ENCODE results near the gene SETD5.

DNA sequence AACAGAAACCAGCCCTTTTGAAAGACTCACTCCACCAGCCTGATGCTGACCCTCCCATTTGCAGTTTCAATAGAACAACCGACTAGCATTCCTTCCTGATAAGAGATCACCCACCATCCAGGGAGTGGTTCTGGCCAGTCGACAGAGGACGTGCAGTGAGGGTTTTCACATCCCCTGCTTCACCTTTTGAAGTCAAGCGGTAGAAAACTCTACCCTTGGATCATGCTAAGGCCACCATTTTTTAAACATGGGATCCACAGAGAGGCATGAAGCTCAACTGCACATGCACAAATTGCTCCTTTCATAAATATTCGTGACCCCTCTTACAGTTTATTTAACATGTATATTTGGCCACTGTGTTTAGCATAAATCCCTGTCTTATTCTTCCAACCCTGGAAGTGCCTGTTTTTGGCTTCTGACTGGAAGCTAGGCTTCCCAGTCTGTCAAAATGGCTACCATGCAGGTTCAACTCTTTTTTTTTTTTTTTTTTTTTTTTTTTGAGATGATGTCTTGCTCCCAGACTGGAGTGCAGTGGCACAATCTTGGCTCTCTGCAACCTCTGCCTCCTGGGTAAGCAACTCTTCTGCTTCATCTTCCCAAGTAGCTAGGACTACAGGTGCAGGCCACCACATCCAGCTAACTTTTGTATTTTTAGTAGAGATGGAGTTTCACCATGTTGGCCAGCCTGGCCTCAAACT is 35.6 kb upstream of the SETD5 start:
- TF ChIP-seq, protein P1, sequence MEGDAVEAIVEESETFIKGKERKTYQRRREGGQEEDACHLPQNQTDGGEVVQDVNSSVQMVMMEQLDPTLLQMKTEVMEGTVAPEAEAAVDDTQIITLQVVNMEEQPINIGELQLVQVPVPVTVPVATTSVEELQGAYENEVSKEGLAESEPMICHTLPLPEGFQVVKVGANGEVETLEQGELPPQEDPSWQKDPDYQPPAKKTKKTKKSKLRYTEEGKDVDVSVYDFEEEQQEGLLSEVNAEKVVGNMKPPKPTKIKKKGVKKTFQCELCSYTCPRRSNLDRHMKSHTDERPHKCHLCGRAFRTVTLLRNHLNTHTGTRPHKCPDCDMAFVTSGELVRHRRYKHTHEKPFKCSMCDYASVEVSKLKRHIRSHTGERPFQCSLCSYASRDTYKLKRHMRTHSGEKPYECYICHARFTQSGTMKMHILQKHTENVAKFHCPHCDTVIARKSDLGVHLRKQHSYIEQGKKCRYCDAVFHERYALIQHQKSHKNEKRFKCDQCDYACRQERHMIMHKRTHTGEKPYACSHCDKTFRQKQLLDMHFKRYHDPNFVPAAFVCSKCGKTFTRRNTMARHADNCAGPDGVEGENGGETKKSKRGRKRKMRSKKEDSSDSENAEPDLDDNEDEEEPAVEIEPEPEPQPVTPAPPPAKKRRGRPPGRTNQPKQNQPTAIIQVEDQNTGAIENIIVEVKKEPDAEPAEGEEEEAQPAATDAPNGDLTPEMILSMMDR (IDR thresholded peaks at IDR 0.05; ENCODE audit: extremely low read depth in 1 of 2, insufficient read depth in 1 of 2, low read depth in 1 of 2, low read length in 2 of 2), result no peak
- no peak for TF ChIP-seq EZH2 (IDR thresholded peaks at IDR 0.05; ENCODE audit: borderline replicate concordance, low read depth, low read length, severe bottlenecking)
- TF ChIP-seq POLR2AphosphoS5 (IDR thresholded peaks at IDR 0.05; ENCODE audit: insufficient read depth, low read depth, low read length), result no peak
- no peak for TF ChIP-seq POLR2A (IDR thresholded peaks at IDR 0.05; ENCODE audit: low read depth, low read length)

Data from endothelial cell of umbilical vein (primary cell).